Measurements from ENCODE around the gene TMEM223. TPM values are rescaled to one million over a fixed set of nuclear protein-coding genes. Genes with fewer than 3 reads are reported as not detected.
"Not testable (repeated sequence)": the region's sequence is repeated elsewhere in the genome, so short reads cannot be mapped to it uniquely, and the experiment has no call there.

The TMEM223 gene
- polyA plus RNA-seq, 1 donor (not counting 4 experiments of a cell fraction or from before 2014, with no cell fraction given), result 11.0 TPM

DNA sequence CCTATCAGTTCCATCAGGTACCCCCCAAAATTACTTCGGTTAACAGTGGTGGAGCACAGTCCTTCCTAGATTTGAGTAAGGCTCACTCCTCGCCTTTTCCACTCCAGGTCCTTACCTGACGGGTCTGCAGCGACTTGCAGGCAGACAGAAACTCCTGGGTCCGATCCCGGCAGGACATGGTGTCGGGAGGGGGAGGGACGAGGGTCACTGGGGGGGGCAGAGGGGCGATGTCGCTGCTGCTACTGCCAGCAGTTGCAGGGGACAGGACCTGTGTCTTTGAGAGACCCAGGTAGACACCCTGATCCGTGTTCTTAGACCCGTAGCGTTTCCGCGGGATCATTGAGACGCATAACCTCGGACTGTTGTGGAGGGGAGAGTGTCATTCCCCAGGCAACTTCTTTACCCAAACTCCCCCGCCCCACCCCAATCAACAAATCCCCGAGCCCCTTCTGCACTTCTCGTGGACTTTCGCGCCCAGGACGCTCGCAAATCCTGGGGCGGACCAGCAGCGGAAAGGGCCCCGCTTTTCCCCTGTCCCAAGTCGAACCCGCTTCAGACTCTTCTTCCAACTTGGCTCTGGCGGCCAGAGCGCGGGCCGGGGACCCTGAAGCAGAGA lies 39.2 kb upstream of the TMEM223 start:
- DNase-seq (ENCODE audit: low read depth, low spot score), result no peak
- Histone ChIP-seq H3K79me2 (ENCODE audit: control insufficient read depth, insufficient read depth, low read length) (peaks cover 47% of the 10 kb centered on the region), H3K36me3 (ENCODE audit: control insufficient read depth in 2 of 2, extremely low read depth in 1 of 2, insufficient read depth in 2 of 2, low read length in 2 of 2) (peaks cover 30 to 37% of the 10 kb centered on the region in 2 experiments), H3K4me1 (ENCODE audit: control insufficient read depth, extremely low read depth, insufficient read depth, low read length) (peaks cover 12% of the 10 kb centered on the region), H3K9me1 (ENCODE audit: control insufficient read depth, extremely low read depth, insufficient read depth, low read length) (no peaks in the 10 kb centered on the region), H3K27ac (ENCODE audit: control insufficient read depth, insufficient read depth, low read length) (peak overlapping the region; percentile 91), H3K9me3 (ENCODE audit: control insufficient read depth, low read depth, low read length) (no peaks in the 10 kb centered on the region), H4K20me1 (ENCODE audit: control insufficient read depth, extremely low read depth, insufficient read depth, low read length) (no peaks in the 10 kb centered on the region), H3K27me3 (ENCODE audit: control insufficient read depth, extremely low read depth, insufficient read depth, low read length) (no peaks in the 10 kb centered on the region), H2AFZ (ENCODE audit: control insufficient read depth, low read length) (peak overlapping the region; percentile 45), H3K4me3 (ENCODE audit: control insufficient read depth in 2 of 3, extremely low read depth in 1 of 3, insufficient read depth in 2 of 3, low read depth in 1 of 3, low read length in 3 of 3) (peak overlapping the region; percentile 89 to 99 (median 97)), H3K9ac (ENCODE audit: control insufficient read depth, extremely low read depth, insufficient read depth, low read length) (peak overlapping the region; percentile 94), H3K4me2 (ENCODE audit: control insufficient read depth, extremely low read depth, insufficient read depth, low read depth, low read length) (peak overlapping the region; percentile 83)
- dilution Hi-C loops (cut with MboI; ENCODE audit: extremely low pct_ligation_motif_present, low sequenced_read_pairs), result no loop called here
- FAIRE-seq, result no peak
- no peak for TF ChIP-seq EZH2 (IDR thresholded peaks at IDR 0.05; ENCODE audit: low read length)
- TF ChIP-seq, protein P1, sequence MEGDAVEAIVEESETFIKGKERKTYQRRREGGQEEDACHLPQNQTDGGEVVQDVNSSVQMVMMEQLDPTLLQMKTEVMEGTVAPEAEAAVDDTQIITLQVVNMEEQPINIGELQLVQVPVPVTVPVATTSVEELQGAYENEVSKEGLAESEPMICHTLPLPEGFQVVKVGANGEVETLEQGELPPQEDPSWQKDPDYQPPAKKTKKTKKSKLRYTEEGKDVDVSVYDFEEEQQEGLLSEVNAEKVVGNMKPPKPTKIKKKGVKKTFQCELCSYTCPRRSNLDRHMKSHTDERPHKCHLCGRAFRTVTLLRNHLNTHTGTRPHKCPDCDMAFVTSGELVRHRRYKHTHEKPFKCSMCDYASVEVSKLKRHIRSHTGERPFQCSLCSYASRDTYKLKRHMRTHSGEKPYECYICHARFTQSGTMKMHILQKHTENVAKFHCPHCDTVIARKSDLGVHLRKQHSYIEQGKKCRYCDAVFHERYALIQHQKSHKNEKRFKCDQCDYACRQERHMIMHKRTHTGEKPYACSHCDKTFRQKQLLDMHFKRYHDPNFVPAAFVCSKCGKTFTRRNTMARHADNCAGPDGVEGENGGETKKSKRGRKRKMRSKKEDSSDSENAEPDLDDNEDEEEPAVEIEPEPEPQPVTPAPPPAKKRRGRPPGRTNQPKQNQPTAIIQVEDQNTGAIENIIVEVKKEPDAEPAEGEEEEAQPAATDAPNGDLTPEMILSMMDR (optimal IDR thresholded peaks at IDR 0.05 in 1 of 3, IDR thresholded peaks at IDR 0.05 in 1 of 3, conservative IDR thresholded peaks at IDR 0.05 in 1 of 3; ENCODE audit: extremely low read depth in 1 of 3, insufficient read depth in 2 of 3, low read length in 3 of 3), result no peak

DNA sequence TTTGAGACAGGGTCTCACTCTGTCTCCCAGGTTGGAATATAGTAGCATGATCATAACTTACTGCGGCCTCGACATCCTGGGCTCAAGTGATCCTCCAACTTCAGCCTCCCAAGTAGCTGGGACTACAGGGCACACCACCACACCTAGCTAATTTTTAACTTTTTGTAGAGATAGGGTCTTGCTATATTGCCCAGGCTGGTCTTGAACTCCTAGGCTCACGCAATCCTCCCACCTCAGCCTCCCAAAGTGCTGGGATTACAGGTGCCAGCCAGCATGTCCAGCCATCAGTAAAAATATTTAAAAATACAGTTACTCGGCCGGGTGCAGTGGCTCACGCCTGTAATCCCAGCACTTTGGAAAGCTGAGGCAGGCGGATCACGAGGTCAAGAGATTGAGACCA lies 36.3 kb upstream of the TMEM223 start:
- H3K9ac ChIP-seq (ENCODE audit: control insufficient read depth, extremely low read depth, insufficient read depth, low read length); FAIRE-seq; H3K27ac ChIP-seq (ENCODE audit: control insufficient read depth, insufficient read depth, low read length); H3K4me1 ChIP-seq (ENCODE audit: control insufficient read depth, extremely low read depth, insufficient read depth, low read length); H4K20me1 ChIP-seq (ENCODE audit: control insufficient read depth, extremely low read depth, insufficient read depth, low read length); H3K4me2 ChIP-seq (ENCODE audit: control insufficient read depth, extremely low read depth, insufficient read depth, low read depth, low read length); H3K9me3 ChIP-seq (ENCODE audit: control insufficient read depth, low read depth, low read length); H3K27me3 ChIP-seq (ENCODE audit: control insufficient read depth, extremely low read depth, insufficient read depth, low read length); H3K4me3 ChIP-seq (ENCODE audit: control insufficient read depth in 2 of 3, extremely low read depth in 1 of 3, insufficient read depth in 2 of 3, low read depth in 1 of 3, low read length in 3 of 3); DNase-seq (ENCODE audit: low read depth, low spot score); H3K9me1 ChIP-seq (ENCODE audit: control insufficient read depth, extremely low read depth, insufficient read depth, low read length); H2AFZ ChIP-seq (ENCODE audit: control insufficient read depth, low read length); dilution Hi-C loops (cut with MboI; ENCODE audit: extremely low pct_ligation_motif_present, low sequenced_read_pairs): not testable (repeated sequence)
- Histone ChIP-seq H3K79me2 (ENCODE audit: control insufficient read depth, insufficient read depth, low read length) (peaks cover 36% of the 10 kb centered on the region), H3K36me3 (ENCODE audit: control insufficient read depth in 2 of 2, extremely low read depth in 1 of 2, insufficient read depth in 2 of 2, low read length in 2 of 2) (peaks cover 30% of the 10 kb centered on the region in 2 experiments)

DNA sequence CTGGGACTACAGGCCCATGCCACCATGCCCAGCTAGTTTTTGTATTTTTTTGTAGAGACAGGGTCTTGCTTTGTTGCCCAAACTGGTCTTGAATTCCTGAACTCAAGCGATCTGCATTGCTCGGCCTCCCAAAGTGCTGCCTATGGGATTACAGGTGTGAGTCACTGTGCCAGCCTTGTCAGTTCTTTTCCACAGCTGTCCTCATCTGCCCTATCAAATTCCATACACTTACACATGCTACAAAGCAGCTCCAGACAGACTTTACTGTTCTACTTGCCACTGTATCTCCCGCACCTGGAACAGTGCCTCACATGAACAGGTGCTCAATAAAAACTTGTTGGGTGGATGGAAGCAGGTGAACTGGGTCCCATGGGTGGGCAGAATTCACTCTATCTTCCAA lies 31.9 kb upstream of the TMEM223 start:
- Histone ChIP-seq H3K9me3 (ENCODE audit: control insufficient read depth, low read depth, low read length) (no peaks in the 10 kb centered on the region), H3K4me1 (ENCODE audit: control insufficient read depth, extremely low read depth, insufficient read depth, low read length) (no peaks in the 10 kb centered on the region), H4K20me1 (ENCODE audit: control insufficient read depth, extremely low read depth, insufficient read depth, low read length) (no peaks in the 10 kb centered on the region), H3K36me3 (ENCODE audit: control insufficient read depth in 2 of 2, extremely low read depth in 1 of 2, insufficient read depth in 2 of 2, low read length in 2 of 2) (peaks cover 33 to 38% of the 10 kb centered on the region in 2 experiments), H3K27ac (ENCODE audit: control insufficient read depth, insufficient read depth, low read length) (no peak overlapping the region), H3K27me3 (ENCODE audit: control insufficient read depth, extremely low read depth, insufficient read depth, low read length) (no peaks in the 10 kb centered on the region), H3K9ac (ENCODE audit: control insufficient read depth, extremely low read depth, insufficient read depth, low read length) (no peak overlapping the region), H2AFZ (ENCODE audit: control insufficient read depth, low read length) (no peak overlapping the region), H3K4me3 (ENCODE audit: control insufficient read depth in 2 of 3, extremely low read depth in 1 of 3, insufficient read depth in 2 of 3, low read depth in 1 of 3, low read length in 3 of 3) (no peak overlapping the region), H3K9me1 (ENCODE audit: control insufficient read depth, extremely low read depth, insufficient read depth, low read length) (no peaks in the 10 kb centered on the region), H3K4me2 (ENCODE audit: control insufficient read depth, extremely low read depth, insufficient read depth, low read depth, low read length) (no peak overlapping the region), H3K79me2 (ENCODE audit: control insufficient read depth, insufficient read depth, low read length) (peaks cover 8% of the 10 kb centered on the region)
- DNase-seq (ENCODE audit: low read depth, low spot score), result no peak
- dilution Hi-C loops (cut with MboI; ENCODE audit: extremely low pct_ligation_motif_present, low sequenced_read_pairs), result no loop called here
- FAIRE-seq, result no peak
- TF ChIP-seq EZH2 (IDR thresholded peaks at IDR 0.05; ENCODE audit: low read length), result no peak
- TF ChIP-seq, protein P1 (optimal IDR thresholded peaks at IDR 0.05 in 1 of 3, IDR thresholded peaks at IDR 0.05 in 1 of 3, conservative IDR thresholded peaks at IDR 0.05 in 1 of 3; ENCODE audit: extremely low read depth in 1 of 3, insufficient read depth in 2 of 3, low read length in 3 of 3), result no peak
